ENCODE measurements around the gene BFAR.

GRCh38 chr16:14606102-14606501 lies 26.6 kb upstream of the BFAR start:
- TF ChIP-seq CTCF (conservative IDR thresholded peaks at IDR 0.05 in 1 of 2, IDR thresholded peaks at IDR 0.05 in 1 of 2; ENCODE audit: low read depth in 1 of 2, low read length in 2 of 2) (no peak), EZH2 (IDR thresholded peaks at IDR 0.05; ENCODE audit: low read length, missing control alignments) (no peak)

Data from fibroblast of lung (primary cell).